Measurements from ENCODE around the gene PPFIBP1. TPM values are rescaled to one million over a fixed set of nuclear protein-coding genes. Genes with fewer than 3 reads are reported as not detected.

PPFIBP1 gene
- total and polyA plus RNA-seq, 2 of the 13 experiments (the other 11 are each of a cell fraction or from before 2014, with no cell fraction given), result 16.2 to 21.8 TPM

DNA sequence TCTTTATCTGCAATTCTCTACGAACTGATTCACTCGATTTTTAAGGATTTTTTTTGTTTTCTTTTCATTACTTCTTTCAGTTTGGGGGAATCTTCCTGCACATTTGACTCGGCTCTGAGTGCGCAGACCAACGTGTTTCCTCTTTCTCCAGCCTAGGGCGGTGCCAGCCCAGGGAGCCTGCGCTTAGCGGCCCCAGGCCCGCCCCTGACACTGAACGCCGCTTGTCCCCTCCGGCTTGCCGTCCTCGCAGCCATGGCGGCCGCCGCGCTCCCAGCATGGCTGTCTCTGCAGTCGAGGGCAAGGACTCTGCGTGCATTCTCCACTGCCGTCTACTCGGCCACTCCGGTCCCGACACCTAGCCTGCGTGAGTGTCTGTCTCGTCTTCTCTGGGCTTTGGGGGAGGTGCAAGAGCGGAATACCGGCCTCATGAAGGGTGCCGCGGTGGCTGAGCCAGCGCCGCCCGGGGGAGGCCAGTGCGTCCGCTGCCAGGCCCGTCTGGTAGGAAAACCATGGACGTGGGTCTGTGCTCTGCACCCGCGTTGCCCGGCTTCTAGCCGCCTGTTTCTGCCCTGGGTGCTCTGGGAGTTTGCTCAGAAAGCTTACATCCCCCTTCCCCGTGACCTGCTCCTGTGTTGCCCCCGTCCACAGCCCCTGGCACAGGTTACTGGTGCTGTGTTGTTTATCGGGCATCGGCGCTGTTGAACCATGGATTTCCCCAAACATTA is 186.7 kb downstream of the PPFIBP1 start, which contains the start of gene MRPS35 (continued):
- TF ChIP-seq ZNF280B (CRISPR knock-in tag; IDR thresholded peaks at IDR 0.05; ENCODE audit: borderline replicate concordance) (peak; percentile 96), ZNF367 (CRISPR knock-in tag; IDR thresholded peaks at IDR 0.05; ENCODE audit: borderline replicate concordance) (no peak; the same call in 1 of the 2 replicates), AGO2 (optimal IDR thresholded peaks at IDR 0.05; ENCODE audit: low read depth, low read length) (peak; percentile 86), ZNF510 (CRISPR knock-in tag; IDR thresholded peaks at IDR 0.05; ENCODE audit: low read depth) (no peak; the same call in 1 of the 2 replicates), SMYD3 (CRISPR knock-in tag; IDR thresholded peaks at IDR 0.05) (peak; percentile 96), CENPT (CRISPR knock-in tag; IDR thresholded peaks at IDR 0.05; ENCODE audit: low read depth) (peak; percentile 70; the same call in 1 of the 2 replicates), ZNF350 (CRISPR knock-in tag; IDR thresholded peaks at IDR 0.05; ENCODE audit: borderline replicate concordance, low read depth) (peak; percentile 90; the same call in 1 of the 2 replicates), HNRNPL (IDR thresholded peaks at IDR 0.05; ENCODE audit: low read depth, low read length) (peak; percentile 76), TEAD2 (CRISPR knock-in tag; IDR thresholded peaks at IDR 0.05) (0 out of 2 replicates have a peak, but pooled peaks have one; percentile 63), ZNF205 (CRISPR knock-in tag; IDR thresholded peaks at IDR 0.05) (peak; percentile 78; the same call in 1 of the 2 replicates), ZNF569 (CRISPR knock-in tag; IDR thresholded peaks at IDR 0.05; ENCODE audit: borderline replicate concordance) (no peak)
- TF ChIP-seq, protein P1, sequence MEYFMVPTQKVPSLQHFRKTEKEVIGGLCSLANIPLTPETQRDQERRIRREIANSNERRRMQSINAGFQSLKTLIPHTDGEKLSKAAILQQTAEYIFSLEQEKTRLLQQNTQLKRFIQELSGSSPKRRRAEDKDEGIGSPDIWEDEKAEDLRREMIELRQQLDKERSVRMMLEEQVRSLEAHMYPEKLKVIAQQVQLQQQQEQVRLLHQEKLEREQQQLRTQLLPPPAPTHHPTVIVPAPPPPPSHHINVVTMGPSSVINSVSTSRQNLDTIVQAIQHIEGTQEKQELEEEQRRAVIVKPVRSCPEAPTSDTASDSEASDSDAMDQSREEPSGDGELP (IDR thresholded peaks at IDR 0.05; ENCODE audit: borderline replicate concordance, low read depth), result peak; percentile 29; the same call in 1 of the 2 replicates
- TF ChIP-seq, protein P2, sequence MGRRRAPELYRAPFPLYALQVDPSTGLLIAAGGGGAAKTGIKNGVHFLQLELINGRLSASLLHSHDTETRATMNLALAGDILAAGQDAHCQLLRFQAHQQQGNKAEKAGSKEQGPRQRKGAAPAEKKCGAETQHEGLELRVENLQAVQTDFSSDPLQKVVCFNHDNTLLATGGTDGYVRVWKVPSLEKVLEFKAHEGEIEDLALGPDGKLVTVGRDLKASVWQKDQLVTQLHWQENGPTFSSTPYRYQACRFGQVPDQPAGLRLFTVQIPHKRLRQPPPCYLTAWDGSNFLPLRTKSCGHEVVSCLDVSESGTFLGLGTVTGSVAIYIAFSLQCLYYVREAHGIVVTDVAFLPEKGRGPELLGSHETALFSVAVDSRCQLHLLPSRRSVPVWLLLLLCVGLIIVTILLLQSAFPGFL (CRISPR knock-in tag; IDR thresholded peaks at IDR 0.05), result no peak
- TF ChIP-seq, protein P3, sequence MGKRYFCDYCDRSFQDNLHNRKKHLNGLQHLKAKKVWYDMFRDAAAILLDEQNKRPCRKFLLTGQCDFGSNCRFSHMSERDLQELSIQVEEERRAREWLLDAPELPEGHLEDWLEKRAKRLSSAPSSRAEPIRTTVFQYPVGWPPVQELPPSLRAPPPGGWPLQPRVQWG (CRISPR knock-in tag; IDR thresholded peaks at IDR 0.05; ENCODE audit: borderline replicate concordance, low read depth), result no peak
- TF ChIP-seq, protein P4, sequence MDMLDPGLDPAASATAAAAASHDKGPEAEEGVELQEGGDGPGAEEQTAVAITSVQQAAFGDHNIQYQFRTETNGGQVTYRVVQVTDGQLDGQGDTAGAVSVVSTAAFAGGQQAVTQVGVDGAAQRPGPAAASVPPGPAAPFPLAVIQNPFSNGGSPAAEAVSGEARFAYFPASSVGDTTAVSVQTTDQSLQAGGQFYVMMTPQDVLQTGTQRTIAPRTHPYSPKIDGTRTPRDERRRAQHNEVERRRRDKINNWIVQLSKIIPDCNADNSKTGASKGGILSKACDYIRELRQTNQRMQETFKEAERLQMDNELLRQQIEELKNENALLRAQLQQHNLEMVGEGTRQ (IDR thresholded peaks at IDR 0.05; ENCODE audit: low read depth, low read length), result no peak
- TF ChIP-seq, protein P4 (CRISPR knock-in tag; IDR thresholded peaks at IDR 0.05; ENCODE audit: borderline replicate concordance), result no peak
- TF ChIP-seq, protein P5, sequence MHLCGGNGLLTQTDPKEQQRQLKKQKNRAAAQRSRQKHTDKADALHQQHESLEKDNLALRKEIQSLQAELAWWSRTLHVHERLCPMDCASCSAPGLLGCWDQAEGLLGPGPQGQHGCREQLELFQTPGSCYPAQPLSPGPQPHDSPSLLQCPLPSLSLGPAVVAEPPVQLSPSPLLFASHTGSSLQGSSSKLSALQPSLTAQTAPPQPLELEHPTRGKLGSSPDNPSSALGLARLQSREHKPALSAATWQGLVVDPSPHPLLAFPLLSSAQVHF (CRISPR knock-in tag; IDR thresholded peaks at IDR 0.05), result peak; percentile 75; the same call in 1 of the 2 replicates
